ENCODE data around the gene ADCY3.

DNA sequence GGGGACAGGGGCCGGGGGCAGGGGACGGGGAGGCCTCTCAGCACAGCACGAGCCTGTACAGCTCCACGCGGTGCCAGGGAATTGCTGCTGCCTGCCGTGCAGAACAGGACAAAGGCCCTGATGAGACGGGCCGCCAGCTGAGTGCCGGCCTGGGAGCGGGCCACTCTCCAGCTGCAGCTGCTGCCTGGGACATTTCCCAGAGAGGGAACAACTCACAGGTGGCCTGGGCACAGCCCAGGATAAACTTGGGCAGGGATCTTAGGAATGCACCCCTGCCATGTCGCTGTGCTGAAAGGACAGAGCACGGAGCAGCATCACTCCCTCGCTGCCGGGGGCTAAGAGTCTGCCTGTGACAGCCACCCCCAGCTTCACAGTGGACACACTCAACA lies 88.0 kb downstream of the ADCY3 start:
- TF ChIP-seq EZH2phosphoT487 (IDR thresholded peaks at IDR 0.05; ENCODE audit: borderline replicate concordance) (no peak), EZH2 (IDR thresholded peaks at IDR 0.05) (no peak), POLR2AphosphoS5 (IDR thresholded peaks at IDR 0.05; ENCODE audit: low read depth, low read length) (no peak), CTCF (IDR thresholded peaks at IDR 0.05 in 2 of 3, conservative IDR thresholded peaks at IDR 0.05 in 1 of 3; ENCODE audit: borderline replicate concordance in 1 of 3, insufficient read depth in 1 of 3, low read depth in 2 of 3, low read length in 2 of 3) (no peak), POLR2A (IDR thresholded peaks at IDR 0.05; ENCODE audit: borderline replicate concordance, extremely low read depth, insufficient read depth, insufficient read length) (no peak), SRF (IDR thresholded peaks at IDR 0.05; ENCODE audit: low read depth) (no peak), SP1 (IDR thresholded peaks at IDR 0.05; ENCODE audit: low read depth) (no peak), CBX3 (IDR thresholded peaks at IDR 0.05; ENCODE audit: low read depth) (no peak), CEBPB (IDR thresholded peaks at IDR 0.05; ENCODE audit: low read depth) (no peak), RAD21 (IDR thresholded peaks at IDR 0.05; ENCODE audit: low read depth) (no peak), ZBTB33 (IDR thresholded peaks at IDR 0.05; ENCODE audit: extremely low read depth, insufficient replicate concordance, low read length) (no peak), FOSL1 (IDR thresholded peaks at IDR 0.05; ENCODE audit: low read depth) (no peak)
- TF ChIP-seq, protein P1, sequence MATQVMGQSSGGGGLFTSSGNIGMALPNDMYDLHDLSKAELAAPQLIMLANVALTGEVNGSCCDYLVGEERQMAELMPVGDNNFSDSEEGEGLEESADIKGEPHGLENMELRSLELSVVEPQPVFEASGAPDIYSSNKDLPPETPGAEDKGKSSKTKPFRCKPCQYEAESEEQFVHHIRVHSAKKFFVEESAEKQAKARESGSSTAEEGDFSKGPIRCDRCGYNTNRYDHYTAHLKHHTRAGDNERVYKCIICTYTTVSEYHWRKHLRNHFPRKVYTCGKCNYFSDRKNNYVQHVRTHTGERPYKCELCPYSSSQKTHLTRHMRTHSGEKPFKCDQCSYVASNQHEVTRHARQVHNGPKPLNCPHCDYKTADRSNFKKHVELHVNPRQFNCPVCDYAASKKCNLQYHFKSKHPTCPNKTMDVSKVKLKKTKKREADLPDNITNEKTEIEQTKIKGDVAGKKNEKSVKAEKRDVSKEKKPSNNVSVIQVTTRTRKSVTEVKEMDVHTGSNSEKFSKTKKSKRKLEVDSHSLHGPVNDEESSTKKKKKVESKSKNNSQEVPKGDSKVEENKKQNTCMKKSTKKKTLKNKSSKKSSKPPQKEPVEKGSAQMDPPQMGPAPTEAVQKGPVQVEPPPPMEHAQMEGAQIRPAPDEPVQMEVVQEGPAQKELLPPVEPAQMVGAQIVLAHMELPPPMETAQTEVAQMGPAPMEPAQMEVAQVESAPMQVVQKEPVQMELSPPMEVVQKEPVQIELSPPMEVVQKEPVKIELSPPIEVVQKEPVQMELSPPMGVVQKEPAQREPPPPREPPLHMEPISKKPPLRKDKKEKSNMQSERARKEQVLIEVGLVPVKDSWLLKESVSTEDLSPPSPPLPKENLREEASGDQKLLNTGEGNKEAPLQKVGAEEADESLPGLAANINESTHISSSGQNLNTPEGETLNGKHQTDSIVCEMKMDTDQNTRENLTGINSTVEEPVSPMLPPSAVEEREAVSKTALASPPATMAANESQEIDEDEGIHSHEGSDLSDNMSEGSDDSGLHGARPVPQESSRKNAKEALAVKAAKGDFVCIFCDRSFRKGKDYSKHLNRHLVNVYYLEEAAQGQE (IDR thresholded peaks at IDR 0.05; ENCODE audit: low read depth), result no peak

Data from HCT116 (cell line).